Epithelial cell of proximal tubule (primary cell): ENCODE results near the gene ADAM8. TPM values are rescaled to one million over a fixed set of nuclear protein-coding genes. Genes with fewer than 3 reads are reported as not detected.

Experiments used
- DNase-seq: peaks from one replicate; pipeline ENCODE4 v3.0.0-alpha.2; 2011; ENCODE audit warnings: low read depth
- H3K4me3 ChIP-seq: 2 replicates; pipeline ENCODE4 v1.5.1; 2011; ENCODE audit warnings: low read depth, mild to moderate bottlenecking, low read length
- total RNA-seq: library from RNA; depleted of rRNA; stranded (reverse); fragments of >200 nt; gene quantifications from 2 replicates; pipeline ENCODE4 v1.2.3, GENCODE V29; 2015
- TF ChIP-seq, protein P1 (sequence below): conservative IDR thresholded peaks from 2 replicates; pipeline ENCODE4 v1.5.1; 2012; ENCODE audit warnings: low read depth, mild to moderate bottlenecking, low read length

ADAM8 gene
- total RNA-seq, 1 donor from 2014 or later: 52.6 TPM

DNA sequence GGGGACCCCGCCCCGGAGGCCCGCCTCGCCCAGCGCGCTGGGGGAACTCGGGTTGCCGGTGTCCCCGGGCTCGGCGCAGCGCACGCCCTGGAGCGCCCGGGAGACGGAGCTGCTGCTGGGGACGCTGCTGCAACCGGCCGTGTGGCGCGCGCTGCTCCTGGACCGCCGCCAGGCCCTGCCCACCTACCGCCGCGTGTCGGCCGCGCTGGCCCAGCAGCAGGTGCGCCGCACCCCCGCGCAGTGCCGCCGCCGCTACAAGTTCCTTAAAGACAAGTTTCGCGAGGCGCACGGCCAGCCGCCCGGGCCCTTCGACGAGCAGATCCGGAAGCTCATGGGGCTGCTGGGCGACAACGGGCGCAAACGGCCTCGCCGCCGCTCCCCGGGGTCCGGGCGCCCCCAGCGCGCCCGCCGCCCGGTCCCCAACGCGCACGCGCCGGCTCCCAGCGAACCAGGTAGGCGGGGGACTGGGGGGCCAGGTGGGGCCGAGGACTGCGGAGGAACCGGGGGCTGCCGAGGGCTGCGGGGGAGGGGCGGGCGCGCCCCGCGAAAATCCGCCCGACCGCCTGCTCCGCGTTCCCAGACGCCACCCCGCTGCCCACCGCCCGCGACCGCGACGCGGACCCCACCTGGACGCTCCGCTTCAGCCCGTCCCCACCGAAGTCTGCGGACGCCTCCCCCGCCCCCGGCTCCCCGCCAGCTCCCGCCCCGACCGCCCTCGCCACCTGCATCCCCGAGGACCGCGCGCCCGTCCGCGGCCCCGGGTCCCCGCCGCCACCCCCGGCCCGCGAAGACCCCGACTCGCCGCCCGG is 46.1 kb downstream of the ADAM8 start:
- no peak overlapping the region for H3K4me3 ChIP-seq
- TF ChIP-seq, protein P1, sequence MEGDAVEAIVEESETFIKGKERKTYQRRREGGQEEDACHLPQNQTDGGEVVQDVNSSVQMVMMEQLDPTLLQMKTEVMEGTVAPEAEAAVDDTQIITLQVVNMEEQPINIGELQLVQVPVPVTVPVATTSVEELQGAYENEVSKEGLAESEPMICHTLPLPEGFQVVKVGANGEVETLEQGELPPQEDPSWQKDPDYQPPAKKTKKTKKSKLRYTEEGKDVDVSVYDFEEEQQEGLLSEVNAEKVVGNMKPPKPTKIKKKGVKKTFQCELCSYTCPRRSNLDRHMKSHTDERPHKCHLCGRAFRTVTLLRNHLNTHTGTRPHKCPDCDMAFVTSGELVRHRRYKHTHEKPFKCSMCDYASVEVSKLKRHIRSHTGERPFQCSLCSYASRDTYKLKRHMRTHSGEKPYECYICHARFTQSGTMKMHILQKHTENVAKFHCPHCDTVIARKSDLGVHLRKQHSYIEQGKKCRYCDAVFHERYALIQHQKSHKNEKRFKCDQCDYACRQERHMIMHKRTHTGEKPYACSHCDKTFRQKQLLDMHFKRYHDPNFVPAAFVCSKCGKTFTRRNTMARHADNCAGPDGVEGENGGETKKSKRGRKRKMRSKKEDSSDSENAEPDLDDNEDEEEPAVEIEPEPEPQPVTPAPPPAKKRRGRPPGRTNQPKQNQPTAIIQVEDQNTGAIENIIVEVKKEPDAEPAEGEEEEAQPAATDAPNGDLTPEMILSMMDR: no peak
- no peak for DNase-seq

- no peak within 1 kb of the TSS for H3K4me3 ChIP-seq
- TF ChIP-seq, protein P1: no peak
- no peak for DNase-seq
Observed at GRCh38 chr10:133230044-133230361, 46.7 kb downstream of the ADAM8 start, which contains the start of gene UTF1. UTF1 (plus strand) TSS chr10:133230217; CDS start chr10:133230289, 72 bp downstream.

DNA sequence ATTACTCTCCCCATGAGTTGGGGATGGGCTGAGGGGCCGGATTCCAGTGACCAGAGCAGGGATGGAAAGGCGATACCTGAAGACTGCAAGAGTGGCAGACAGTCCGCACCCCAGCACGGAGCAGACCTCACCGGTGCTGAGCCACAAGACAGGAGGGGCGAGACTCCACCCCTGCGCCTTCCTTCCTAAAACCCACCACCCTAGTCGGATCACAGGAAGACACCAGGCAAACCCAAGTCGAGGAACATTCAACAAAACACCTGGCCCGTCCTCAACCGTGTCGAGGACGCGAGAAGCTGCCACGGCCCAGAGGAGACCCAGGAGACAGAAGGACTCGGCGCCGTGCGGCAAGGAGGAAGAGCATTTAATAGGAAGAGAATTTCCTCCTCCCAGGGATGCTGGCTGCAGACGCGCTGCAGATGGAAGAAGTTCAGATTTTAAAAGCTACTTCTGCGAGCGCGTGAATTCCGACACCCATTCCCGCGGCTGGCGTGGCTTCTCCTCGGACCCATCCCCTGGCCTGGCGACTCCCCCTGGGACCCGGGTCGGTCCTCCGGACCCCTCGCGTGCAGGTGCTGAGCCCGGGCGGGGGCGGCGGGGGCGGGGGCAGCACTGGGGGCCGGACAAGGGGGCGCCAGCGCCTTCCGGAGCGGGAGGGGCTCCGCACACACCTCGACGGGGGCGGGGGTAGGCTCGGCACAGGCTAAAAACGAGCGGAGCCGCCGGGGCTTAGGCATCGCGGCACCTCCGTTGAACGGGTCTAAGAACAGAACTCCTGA is 47.2 kb downstream of the ADAM8 start:
- H3K4me3 ChIP-seq: no peak overlapping the region
- DNase-seq: no peak
- TF ChIP-seq, protein P1: no peak

DNA sequence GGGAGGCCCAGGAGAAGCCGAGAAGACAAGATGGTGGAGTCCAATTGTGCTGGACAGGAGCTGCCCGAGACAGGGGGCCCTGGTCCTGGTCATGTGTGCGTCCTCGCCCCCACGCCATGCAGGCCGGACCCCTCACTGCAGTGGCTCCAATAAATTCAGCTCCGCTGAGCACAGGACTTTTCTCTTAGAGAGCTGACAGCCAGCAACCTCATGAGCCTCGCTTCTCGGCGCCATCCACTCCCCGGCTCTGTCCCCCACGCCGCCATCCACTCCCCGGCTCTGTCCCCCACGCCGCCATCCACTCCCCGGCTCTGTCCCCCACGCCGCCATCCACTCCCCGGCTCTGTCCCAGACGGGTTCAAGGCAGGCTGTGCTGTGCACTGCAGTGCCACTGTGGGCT is 49.4 kb downstream of the ADAM8 start:
- TF ChIP-seq, protein P1: no peak
- no peak overlapping the region for H3K4me3 ChIP-seq
- no peak for DNase-seq

- DNase-seq: no peak
- TF ChIP-seq, protein P1: peak; percentile 19
- H3K4me3 ChIP-seq: no peak overlapping the region
Observed at GRCh38 chr10:133226251-133226808, 50.3 kb downstream of the ADAM8 start.

DNA sequence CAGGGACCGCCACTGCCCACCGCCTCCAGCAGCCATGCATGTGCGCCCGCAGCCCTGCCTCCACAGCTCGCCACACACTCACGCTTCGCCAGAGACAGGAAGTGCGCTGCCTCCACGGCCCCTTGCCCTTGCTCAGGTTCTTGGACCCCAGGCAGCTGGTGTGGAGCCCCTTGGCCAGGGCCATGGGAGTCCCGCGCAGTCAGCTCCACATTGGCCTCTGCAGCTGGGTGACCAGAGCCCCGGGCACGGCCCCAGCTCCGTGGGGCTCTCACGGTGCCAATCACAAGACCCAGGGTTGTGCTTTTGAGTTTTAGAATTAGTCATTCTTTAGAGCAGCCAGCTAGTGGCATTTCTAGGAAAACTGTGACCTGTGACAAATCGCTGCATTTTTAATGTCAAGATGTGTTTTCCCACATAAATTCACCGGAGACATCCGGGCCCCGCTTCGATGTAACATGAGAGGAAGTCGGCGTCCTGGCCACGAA is 50.9 kb downstream of the ADAM8 start:
- DNase-seq: no peak
- TF ChIP-seq, protein P1: no peak
- H3K4me3 ChIP-seq: peak overlapping the region; percentile 31
